ENCODE results near the gene UQCC5.

UQCC5 gene

DNA sequence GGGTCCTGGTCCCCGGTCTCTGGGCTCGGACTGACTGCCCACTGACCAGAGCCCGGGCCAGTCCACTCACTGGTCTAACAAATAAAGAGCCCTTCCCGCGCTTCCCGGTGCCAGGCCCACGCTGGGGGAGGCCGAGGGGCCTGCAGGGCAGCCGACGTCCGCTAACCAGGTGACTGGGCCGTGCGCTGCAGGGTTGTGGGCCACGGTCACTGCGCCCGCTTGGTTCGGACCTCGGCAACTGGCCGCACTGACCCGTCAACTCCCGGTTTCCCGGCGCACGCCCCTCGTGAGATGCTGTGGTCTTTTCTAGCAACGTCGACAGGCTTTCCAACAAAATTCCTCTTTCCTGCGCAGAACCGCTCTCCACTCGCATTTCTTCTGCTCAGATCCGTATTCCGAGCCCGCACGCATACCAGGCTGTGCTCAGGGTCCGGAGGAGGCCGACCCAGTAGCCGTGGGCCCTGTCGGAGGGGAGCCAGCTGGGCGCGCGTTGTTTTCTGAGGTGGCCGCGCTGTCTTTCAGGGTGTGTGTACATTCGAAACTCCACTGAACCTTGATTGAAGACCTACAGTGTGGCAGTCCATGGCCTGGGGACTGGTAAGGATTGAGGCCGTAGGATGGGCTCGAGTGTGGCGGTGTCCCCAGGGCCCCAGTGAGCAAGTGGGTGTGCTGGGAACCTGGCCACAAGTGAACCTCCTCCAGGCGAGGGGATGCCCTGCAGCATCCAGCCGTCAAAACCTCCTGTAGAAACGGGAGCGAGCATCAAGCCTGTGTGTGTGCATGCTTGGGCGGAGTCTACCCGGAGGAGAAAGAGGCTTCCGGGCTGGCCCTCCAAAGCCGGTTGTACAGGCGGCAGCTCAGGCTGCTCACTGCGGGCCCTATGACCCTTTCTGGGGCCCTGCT is 1.9 kb upstream of the UQCC5 start:
- Histone ChIP-seq H3K27ac (ENCODE audit: poor library complexity, severe bottlenecking) (peak overlapping the region; percentile 73), H3K4me3 (ENCODE audit: severe bottlenecking) (peak overlapping the region; percentile 88), H3K4me1 (ENCODE audit: insufficient read depth, poor library complexity, severe bottlenecking) (peaks cover 23% of the 10 kb centered on the region), H3K36me3 (ENCODE audit: low read depth) (no peaks in the 10 kb centered on the region; the same call in 1 of the 2 replicates), H3K27me3 (ENCODE audit: insufficient read depth, poor library complexity, severe bottlenecking) (no peaks in the 10 kb centered on the region), H3K9me3 (ENCODE audit: severe bottlenecking) (no peaks in the 10 kb centered on the region)
- no peak for TF ChIP-seq CTCF (IDR thresholded peaks at IDR 0.05; ENCODE audit: poor library complexity, severe bottlenecking)
- DNase-seq (ENCODE audit: low spot score) (peak; percentile 66), ATAC-seq (ENCODE audit: low read depth) (no peak)

DNA sequence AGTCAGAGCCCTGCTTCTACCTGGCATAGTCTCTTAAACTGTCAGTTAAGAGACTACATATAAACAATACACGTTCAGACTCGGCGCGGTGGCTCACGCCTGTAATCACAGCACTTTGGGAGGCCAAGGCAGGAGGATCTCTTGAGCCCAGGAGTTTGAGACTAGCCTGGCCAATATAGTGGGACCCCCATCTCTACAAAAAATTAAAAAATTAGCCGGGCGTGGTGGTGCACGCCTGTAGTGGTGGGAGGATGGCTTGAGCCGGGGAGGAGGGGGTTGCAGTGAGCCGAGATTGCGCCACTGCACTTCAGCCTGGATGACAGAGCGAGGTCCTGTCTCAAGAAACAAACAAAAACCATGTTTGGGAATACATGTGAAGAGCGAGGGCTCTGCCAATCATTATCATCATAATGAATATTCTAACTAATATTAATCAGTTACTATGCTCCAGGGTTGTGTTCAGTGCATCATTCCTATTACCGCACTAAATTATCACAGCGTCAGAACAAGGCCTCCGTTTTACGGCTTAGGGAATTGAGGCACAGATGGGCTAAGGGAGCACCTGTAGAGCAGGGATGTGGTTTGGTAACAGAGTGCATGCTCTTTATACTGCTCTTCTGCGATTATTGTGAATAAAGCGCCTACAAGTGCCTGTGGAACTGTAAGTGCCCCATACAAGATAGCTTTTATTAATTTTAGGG is 844 bp upstream of the UQCC5 start:
- peaks cover 9% of the 10 kb centered on the region for H3K36me3 ChIP-seq (ENCODE audit: low read depth)
- ATAC-seq (ENCODE audit: low read depth) (no peak), DNase-seq (ENCODE audit: low spot score) (no peak)
- peaks cover 23% of the 10 kb centered on the region for H3K4me1 ChIP-seq (ENCODE audit: insufficient read depth, poor library complexity, severe bottlenecking)
- H3K27ac ChIP-seq (ENCODE audit: poor library complexity, severe bottlenecking) = peak overlapping the region; percentile 73
- H3K4me3 ChIP-seq (ENCODE audit: severe bottlenecking) = no peak overlapping the region
- no peak for TF ChIP-seq CTCF (IDR thresholded peaks at IDR 0.05; ENCODE audit: poor library complexity, severe bottlenecking)
- H3K27me3 ChIP-seq (ENCODE audit: insufficient read depth, poor library complexity, severe bottlenecking) = no peaks in the 10 kb centered on the region
- no peaks in the 10 kb centered on the region for H3K9me3 ChIP-seq (ENCODE audit: severe bottlenecking)

GRCh38 chr3:52536112-52536368 is 365 bp upstream of the UQCC5 start:
- Histone ChIP-seq H3K27me3 (ENCODE audit: insufficient read depth, poor library complexity, severe bottlenecking) (no peaks in the 10 kb centered on the region), H3K9me3 (ENCODE audit: severe bottlenecking) (no peaks in the 10 kb centered on the region), H3K36me3 (ENCODE audit: low read depth) (peaks cover 14% of the 10 kb centered on the region), H3K4me1 (ENCODE audit: insufficient read depth, poor library complexity, severe bottlenecking) (peaks cover 23% of the 10 kb centered on the region), H3K4me3 (ENCODE audit: severe bottlenecking) (no peak overlapping the region), H3K27ac (ENCODE audit: poor library complexity, severe bottlenecking) (peak overlapping the region; percentile 73)
- ATAC-seq (ENCODE audit: low read depth) = no peak
- no peak for TF ChIP-seq CTCF (IDR thresholded peaks at IDR 0.05; ENCODE audit: poor library complexity, severe bottlenecking)
- DNase-seq (ENCODE audit: low spot score) = no peak

GRCh38 chr3:52537165-52537620 is 788 bp downstream of the UQCC5 start:
- DNase-seq (ENCODE audit: low spot score) (no peak), ATAC-seq (ENCODE audit: low read depth) (no peak)
- H3K36me3 ChIP-seq (ENCODE audit: low read depth) = peaks cover 25% of the 10 kb centered on the region
- H3K27me3 ChIP-seq (ENCODE audit: insufficient read depth, poor library complexity, severe bottlenecking) = no peaks in the 10 kb centered on the region
- H3K9me3 ChIP-seq (ENCODE audit: severe bottlenecking) = no peaks in the 10 kb centered on the region
- TF ChIP-seq CTCF (IDR thresholded peaks at IDR 0.05; ENCODE audit: poor library complexity, severe bottlenecking) = no peak
- peak overlapping the region; percentile 59 for H3K27ac ChIP-seq (ENCODE audit: poor library complexity, severe bottlenecking)
- peaks cover 23% of the 10 kb centered on the region for H3K4me1 ChIP-seq (ENCODE audit: insufficient read depth, poor library complexity, severe bottlenecking)
- H3K4me3 ChIP-seq (ENCODE audit: severe bottlenecking) = peak overlapping the region; percentile 52

Measured in RWPE2 (cell line).